GM12872 (cell line): ENCODE results near the gene LMX1B.

ENCODE experiments used
- CTCF ChIP-seq: IDR thresholded peaks from 3 replicates; pipeline ENCODE4 v1.5.1; 2011; ENCODE audit warnings: low read depth, mild to moderate bottlenecking, low read length, moderate library complexity; ENCODE audit not compliant: insufficient read depth

Gene LMX1B

GRCh38 chr9:126695186-126695585 lies 81.5 kb downstream of the LMX1B start:
- no peak for TF ChIP-seq CTCF

- TF ChIP-seq CTCF: no peak
These were observed 82.1 kb downstream of the LMX1B start for GRCh38 chr9:126695701-126696400.

- no peak for TF ChIP-seq CTCF
These were observed 82.8 kb downstream of the LMX1B start for GRCh38 chr9:126696401-126697145.

GRCh38 chr9:126697330-126697729 lies 83.6 kb downstream of the LMX1B start:
- no peak for TF ChIP-seq CTCF

GRCh38 chr9:126698251-126698650 lies 84.5 kb downstream of the LMX1B start:
- TF ChIP-seq CTCF: no peak

- TF ChIP-seq CTCF: no peak
These were observed 85.0 kb downstream of the LMX1B start for GRCh38 chr9:126698756-126699155.

GRCh38 chr9:126699401-126699881 lies 85.7 kb downstream of the LMX1B start:
- no peak for TF ChIP-seq CTCF
